Stimulated activated CD4-positive, alpha-beta T cell treated with anti-CD3 and anti-CD28 coated beads, Interleukin-2, amount 100 ng/mL, for 4 hours (primary cell): ENCODE data around the gene RNLS.
"Not testable (repeated sequence)": the region's sequence is repeated elsewhere in the genome, so short reads cannot be mapped to it uniquely, and the experiment has no call there.

Source experiments
- DNase-seq: peaks from one replicate; pipeline ENCODE4 v3.0.0-alpha.2; 2020; ENCODE audit warnings: low read depth

The RNLS gene

DNA sequence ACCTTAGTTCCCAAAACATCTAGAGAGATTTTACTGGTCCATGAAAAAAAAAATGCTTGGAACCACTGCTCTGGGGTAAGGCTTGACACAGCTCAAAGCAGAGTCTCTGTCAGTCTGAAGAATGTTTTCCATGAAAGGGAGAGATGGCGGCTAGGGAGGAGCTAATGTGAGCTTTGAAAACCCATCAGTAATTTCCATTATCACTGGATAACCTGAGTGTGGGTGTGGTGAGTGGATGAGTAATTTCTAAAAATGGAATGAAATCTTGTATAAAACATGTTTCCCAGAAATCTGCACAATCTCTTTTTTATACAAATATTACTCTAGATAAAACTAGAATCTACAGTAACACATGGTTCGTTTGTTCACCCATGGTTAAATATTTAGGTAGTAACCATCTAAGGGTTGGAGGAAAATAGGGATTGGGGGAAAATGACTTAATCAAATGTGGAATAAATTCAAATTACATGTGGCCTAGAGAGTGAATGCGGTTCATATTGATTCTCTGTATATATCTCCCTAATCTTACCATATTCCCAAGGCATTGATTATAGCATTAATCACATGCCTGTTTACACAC is 289.4 kb downstream of the RNLS start:
- DNase-seq = no peak

DNA sequence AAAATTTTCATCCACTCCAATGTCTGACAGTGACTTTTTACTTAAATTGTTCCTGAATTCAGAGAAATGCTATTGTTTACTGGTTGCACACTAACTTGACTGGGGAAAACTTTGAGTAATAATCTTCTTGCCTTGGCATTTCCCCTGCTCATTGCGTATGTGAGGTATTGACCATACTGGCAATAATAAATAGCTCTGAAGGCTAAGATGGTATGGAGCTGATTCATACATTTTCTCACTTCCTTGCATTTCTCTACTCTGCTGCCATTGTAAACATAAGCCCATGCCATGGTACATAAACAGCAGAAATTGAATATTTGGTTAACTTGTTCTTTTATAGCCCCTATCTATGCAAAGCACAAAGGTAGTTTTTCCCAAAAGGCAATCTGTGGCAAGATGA is 290.0 kb downstream of the RNLS start:
- DNase-seq = no peak

DNA sequence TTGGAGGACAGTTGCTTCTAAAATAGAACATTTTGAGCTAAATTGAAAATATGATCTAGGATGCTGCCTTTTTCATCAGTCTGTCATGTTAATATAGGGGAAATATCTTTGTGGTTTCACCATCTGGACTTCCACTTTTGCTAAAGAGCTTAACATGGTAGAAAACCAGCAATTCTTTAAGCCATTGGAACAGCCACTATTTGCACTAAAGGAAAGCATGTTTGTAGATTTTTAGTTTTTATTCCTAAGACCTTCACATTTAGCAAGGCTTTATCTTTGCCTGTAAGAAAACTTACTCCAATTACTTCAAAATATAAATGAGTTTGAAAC is 291.0 kb downstream of the RNLS start:
- DNase-seq = no peak

DNA sequence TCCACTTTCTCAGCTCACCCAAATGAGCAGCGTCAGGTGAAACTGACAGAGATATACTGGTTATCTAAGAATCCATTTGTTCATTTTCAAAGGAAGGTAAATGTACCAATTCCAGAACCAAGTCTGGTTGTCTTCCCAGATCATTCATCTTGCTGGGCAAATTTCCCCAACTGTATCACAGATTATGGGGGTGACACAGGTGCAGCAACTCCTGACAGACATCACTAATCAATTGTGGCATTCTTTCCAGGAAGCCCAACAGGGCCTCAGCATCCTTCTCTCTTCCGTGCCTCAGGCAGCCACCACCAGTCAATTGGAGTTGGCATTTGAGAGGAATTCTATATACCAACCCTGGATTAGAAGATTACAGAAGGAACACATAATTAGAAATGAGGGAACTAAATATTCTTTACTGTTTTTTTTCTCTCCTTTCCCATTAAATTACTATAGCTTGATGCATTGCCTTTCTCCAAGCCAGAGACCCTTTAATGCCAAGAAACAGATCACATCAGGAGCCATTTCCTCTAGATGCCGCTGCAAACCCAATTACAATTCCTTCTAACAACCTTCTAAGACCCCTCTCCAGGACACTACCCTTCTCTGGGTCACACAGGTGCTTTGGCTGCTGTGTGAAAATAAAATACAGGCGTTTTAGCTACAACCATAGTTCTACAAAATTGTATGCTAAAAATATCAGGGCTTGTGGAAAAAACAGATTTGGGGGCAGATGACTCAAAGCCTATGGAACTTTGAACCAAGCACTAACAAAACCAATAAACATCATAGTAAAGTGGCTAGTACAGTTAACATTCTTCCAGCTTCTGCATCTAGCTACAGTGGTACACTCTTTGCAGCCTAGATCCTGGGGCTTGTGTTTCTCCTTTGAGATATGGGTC is 291.6 kb downstream of the RNLS start:
- DNase-seq = no peak

DNA sequence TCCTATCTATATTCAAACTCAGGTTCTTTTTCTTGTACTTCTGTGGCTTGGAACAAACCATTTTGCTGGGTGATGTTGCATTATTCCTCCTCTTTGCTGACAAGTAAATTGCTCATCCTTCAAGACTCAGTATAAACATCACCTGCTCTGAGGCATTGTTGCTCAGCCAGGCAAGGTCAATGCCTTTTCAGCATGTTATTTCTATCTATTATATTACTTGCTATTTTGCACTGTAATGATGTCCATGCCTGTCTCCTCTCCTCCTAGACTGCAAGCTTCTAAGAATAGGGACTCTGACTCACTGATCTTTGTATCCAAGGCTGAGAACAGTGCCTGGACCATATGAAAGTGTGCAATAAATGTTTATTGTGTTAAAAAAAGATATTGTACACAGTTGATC is 293.8 kb downstream of the RNLS start:
- no peak for DNase-seq

DNA sequence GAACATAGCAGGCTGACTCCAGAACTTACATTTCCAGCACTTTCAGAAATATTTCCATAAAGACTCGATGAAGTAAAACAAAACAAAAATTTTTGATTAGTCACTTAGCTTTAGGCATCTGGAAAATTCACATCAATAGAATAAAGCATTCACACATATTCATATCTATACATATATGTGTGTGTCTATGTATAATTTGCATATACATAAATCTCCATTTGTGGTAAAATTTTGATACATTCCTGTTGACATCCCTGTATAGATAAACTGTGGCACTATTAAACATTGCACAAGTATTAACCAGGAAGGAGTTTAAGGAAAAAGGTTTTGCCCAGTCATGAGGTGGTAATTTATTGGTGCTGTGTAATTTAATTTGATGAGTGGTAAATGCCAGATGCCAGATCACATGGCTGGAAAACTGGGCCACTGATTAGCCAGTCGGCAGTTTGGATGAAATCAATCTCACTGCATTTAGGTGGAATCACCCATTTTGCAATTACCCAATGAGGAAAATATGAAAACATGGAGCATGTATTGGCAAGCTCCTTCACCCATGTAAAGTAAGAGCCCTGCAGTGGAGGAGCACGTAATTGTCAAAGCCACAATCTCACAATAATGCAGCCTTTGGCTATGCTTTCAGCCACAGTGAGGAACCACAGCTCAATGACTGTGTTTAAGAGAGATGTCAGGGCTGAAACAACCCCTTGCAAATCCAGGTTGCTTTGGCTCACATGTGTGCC is 294.6 kb downstream of the RNLS start:
- DNase-seq = no peak

DNA sequence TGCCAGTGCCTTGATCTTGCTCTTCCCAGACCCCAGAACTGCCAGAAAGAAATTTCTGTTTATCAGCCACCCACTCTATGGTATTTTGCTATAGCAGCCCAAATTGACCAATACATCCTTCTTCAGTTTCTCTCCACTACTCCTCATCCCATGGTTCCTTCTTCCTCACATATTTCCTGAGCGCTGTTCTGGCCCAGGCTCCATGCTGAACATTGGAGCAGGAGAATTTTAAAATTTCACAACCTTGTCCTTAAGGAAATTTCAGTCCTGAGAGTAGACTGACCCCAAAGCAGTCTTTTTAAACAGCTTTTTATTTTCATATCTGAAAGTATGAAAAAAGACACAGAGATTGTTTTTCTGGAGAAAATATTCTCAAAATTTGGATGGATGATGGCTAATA is 297.1 kb downstream of the RNLS start:
- DNase-seq = no peak

DNA sequence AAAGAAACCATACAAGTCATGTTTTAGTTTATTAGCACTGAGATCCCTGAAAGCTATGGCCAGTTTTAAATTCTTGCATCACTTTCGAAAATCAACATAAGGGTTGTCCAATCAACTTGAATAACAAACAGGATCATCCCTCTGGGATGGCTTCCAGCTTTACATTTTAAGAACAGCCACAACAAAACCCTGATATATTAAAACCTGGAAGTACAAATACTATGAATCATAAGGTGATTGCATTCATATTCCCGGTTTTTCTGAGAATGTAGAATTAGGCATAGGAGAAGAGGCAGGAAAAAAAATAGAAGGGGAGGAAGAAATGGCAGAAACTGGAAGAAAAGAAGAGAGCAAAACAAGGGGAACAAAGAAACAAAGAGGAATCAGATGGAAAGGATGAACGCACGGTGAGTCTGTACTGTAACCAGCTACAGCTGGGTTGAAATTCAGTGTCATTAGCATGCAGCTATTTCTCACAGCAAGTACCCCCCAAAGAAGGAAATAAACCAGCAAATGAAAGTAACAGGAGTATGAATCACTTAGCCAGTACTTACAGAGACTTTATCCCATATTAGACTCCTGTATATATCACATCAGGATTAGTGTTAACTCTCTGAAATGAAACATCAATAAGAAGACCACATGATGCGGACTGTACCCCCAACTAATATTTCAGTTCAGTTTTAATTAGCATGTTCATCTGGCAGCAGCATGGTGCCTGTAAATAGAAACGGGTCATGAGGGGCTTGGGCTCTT is 301.3 kb downstream of the RNLS start:
- no peak for DNase-seq

DNA sequence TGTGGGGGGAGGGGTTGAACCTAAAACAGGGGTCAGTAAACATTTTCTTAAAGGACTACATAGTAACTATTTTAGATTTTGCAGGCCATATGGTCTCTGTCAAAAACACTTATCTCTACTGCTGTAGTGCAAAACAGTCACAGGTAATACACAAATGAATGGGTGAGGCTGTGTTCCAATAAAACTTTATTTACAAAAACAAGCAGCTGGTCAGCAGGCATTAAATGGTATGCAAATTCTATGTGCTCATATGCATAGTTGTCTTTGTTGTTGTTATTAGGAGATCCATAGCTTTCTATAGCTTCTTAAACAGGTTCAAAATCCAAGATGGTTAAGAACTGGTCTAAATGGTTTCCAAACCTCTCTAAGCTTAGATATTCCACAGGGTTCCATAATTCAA is 302.6 kb downstream of the RNLS start:
- DNase-seq = no peak

DNA sequence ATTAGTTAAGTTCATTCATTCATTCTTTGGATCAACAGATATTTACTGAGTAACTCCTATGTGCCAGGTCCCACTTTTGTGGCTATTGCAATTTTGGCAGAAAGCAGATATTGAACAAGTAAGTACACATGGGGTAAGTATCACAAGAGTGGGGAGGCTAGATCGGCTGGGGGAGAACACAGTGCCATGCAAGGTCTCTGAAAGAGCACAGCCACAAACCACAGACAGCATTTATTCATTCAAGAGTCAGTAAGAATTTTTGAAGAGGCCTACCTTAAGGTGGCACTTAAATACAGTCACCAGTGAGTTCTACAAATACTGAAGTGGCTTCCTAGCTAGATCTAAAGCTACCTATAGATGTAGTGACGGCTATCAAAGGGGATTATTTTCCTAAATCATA is 304.2 kb downstream of the RNLS start:
- DNase-seq = no peak

DNA sequence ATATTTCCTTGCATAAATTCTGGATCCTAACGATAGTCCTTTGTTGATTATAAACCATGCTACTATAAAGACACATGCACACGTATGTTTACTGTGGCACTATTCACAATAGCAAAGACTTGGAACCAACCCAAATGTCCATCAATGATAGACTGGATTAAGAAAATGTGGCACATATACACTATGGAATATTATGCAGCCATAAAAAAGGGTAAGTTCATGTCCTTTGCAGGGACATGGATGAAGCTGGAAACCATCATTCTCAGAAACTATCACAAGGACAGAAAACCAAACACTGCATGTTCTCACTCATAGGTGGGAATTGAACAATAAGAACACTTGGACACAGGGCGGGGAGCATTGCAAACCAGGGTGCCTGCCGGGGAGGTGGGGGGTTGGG is 306.2 kb downstream of the RNLS start:
- not testable (repeated sequence) for DNase-seq

DNA sequence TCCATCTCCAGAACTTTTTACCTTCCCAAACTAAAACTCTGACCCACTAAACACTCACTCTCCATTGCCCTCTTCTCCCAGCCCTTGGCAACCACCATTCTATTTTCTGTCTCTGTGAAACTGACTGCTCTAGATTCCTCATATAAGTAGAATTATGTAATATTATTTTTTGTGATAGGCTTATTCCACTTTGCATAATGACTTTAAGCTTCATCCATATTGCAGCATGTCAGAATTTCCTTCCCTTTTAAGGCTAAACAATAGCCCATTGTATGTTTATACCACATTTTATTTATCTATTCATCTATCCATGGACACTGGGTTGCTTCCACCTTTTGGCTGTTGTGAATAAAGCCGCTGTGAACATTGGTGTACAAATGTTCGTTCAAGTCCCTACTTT is 308.8 kb downstream of the RNLS start:
- DNase-seq = no peak

DNA sequence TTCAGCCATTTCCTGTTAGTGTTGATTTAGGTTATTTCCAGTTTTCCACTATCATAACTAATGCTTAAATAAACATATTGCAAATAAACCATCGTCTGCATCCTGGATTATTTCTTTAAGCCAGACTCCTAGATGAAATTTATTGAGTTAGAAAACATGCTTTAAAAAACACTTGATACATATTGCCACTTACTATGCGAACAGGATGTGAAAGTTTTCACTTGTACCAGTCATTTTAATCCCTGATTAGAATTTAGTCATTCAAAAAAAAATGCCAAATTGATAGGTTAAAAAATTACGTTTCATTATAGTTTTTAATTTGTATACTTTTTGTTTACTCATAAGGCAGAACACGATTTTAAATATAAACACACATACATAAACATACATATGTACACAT is 309.6 kb downstream of the RNLS start:
- no peak for DNase-seq

DNA sequence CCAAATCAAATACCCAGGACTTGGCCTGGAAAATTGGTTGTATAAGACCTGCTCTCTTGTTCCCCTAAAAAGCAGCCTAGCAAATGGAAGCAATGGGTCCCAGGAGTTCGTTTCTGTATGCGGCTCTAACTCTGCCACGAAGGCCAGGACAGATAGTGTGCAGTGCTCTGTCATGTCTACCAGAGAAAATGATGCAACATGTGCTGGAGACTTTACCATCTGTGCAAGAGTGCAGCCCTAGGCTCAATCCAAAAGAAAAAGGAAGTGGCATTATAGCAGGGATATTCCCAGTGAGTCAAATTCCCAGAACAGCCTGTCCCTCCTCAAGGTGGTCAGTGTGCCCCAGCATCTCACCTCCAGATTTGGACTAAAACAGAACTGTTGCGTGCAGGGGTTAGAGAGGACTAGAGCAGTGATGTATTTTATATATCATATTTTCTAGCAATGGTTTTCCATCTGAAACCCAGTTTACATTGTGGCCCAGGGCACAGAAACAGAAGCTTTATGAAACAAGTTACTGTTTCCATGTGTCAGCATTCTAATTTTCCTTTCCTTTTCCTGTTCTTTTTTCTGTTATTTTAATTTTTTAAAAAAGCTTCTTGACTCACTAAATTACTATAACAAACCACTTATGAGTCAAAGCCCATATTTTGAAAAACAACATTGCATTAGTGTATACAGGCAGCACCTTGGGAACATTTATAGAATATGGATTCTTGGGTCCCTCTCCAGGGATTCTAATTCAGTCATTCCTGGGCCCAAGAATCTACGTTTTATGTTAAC is 311.2 kb downstream of the RNLS start:
- DNase-seq = no peak

DNA sequence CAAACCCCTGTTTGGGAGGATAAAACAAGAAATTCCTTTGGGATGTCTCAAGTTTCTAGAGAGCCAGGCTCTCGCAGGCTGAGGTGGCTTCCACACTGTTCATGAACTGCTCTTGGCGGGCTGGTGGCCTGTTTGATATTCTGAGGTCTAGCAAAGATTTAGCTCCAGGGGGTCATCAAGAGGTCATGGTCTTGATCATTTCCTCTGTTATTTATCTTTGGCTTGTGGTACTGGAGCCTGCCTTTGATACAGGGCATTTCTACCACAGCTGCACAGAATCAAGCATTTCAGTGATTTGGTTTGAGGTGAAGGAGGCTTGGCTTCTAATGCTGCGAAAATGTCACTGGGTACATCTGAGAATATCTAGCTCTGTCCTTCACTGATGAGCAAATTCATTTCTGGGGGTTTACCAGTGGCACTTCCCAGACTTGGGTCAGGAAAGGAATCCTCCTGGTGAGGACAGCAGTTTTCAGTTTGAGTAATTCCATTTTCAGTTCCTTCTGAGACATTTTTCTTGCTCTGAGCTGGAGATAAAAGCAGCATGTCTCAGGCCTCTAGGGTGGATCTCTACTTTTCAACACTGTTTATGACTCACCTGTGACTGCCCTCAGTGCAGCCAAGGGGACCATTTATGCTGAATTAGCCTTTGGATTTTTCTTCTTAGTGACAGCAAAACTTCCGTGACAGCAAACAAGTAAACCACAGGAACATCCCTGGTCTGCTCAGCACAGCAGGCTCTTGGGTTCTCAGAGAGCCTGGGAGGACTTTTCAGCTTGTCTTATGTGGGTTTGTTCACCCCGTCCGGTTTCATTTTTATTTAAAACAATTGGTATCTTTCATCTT is 312.0 kb downstream of the RNLS start:
- DNase-seq = peak; percentile 2

DNA sequence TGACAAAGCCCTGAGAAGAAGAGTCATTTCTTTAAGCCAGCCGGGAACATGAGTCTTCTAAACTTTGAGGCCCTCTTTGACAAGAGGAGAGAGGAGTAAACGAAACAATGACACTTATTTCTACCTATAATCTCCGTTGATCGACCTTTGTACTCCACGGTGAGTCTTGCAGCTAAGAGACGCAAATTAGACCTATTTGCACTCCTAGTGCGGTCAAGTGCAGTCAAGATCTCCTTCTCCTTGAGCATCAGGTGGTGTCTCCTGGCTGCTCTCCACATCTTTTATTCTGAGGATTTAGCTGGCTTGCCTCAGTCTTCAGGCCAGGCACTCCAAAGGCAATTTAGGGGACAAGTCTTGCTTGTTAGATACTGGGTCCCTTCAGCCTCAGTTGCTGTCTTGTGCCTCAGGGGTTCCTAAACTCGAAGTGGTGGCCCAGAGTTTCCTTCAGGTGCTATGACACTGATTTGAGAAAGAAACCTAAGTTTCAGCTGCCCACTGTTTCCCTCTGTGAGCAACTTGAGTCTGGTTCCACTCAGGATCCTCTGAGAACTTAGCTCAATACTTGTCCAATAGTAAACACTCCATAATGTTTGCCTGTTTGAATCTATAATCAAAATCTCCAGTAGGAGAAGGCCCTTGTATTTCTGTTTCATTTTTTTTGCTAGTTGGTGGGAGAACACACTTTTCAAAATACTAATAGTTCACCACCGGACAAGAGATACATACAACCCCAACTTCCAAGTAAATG is 312.9 kb downstream of the RNLS start:
- no peak for DNase-seq

DNA sequence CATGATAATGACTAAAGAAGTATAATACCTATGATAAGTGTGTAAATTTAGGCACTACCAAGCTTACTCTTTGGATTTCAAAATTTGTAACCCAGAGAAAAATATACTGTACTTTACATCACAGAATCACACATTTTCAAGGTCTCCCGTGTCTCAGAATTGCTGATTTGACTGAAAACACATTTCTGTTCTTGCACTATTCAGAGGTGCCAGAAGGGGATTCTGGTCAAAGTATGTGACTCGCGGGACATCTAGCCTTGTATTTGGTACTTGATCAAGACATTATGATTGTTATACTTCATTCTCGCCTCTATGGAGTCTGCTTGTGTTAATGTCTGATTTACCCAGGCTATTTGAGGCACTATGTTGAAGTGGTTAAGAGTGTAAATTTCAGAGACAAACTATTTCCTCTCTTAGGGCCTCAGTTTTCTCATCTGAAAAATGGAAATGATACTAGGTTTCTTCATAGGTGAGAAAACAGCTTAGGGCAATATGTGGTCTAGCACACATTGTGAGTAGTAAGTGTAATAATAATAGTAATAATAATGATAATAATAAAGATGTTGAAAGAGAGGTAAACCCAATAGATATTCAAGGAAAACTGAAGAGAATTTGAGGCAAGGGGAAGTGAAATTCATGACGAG is 320.4 kb downstream of the RNLS start:
- no peak for DNase-seq

DNA sequence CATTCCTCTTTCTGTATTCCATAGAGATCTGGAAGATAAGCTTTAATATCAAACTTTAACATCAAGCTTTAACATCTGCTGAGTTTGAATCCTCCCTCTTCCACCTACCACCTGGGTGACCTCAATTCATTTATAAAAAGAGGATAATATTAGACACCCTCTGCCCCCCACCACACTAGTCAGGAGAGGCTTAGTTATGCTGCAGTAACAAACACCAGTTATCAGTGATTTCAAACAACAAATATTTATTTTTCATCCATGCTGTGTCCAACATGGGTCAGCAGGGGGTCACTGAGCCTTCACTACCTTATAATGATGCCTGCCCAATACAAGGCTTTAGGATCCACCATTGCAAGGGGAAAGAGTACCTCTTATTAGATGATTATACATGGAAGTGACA is 322.0 kb downstream of the RNLS start:
- DNase-seq = no peak

DNA sequence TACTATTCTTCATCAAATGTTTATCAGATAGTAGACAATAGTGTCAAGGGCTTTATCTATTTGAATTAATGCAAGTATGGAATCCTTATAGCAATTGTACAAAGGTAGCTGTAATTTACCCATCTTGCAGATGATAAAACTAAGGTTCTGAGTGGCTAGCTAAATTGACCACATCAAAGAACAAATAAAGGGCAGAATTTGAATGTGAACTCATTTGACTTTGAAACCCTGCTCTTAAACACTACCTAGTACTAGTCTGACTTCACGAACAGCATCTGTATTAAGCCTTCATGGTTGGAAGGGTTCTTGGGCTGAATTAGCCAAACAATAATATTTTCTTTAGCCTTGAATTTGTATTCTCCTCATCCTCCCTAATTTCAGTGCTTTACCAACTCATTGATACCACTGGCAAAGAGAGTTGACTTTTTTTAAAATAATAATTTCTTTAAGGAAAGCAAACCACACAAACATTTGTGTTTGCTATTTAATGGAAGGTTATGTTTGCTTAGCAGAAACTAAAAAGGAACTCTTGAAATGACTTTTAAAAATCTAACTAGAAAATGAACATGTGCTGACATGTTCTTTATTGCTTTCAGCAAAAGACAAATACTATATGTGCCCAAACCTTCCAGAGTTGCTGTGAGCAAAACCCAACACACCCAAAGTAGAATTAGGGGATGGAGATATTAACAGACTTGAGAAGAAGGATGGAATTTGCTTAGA is 322.6 kb downstream of the RNLS start:
- no peak for DNase-seq
